ENCODE measurements around the gene SPAG4.

SPAG4 gene

GRCh38 chr20:35644806-35645205 lies 29.2 kb downstream of the SPAG4 start:
- no peaks in the 10 kb centered on the region for H3K4me1 ChIP-seq (ENCODE audit: control insufficient read depth, insufficient read depth, low read length)
- peaks cover 0 to 4% of the 10 kb centered on the region in 2 experiments; a peak in 2 of 3 replicates for H3K36me3 ChIP-seq (ENCODE audit: control insufficient read depth in 2 of 2, insufficient read depth in 1 of 2, low read length in 2 of 2)
- TF ChIP-seq BCL6B (tag by site-specific recombination; IDR thresholded peaks at IDR 0.05): no peak
- TF ChIP-seq SP3 (tag by site-specific recombination; IDR thresholded peaks at IDR 0.05): no peak
- no peak for TF ChIP-seq ELK4 (IDR thresholded peaks at IDR 0.05; ENCODE audit: borderline replicate concordance, low read depth, low read length)
- TF ChIP-seq RBAK (tag by site-specific recombination; IDR thresholded peaks at IDR 0.05): no peak
- no peak for TF ChIP-seq ZNF350 (tag by site-specific recombination; IDR thresholded peaks at IDR 0.05)
- no peak for TF ChIP-seq INSM2 (tag by site-specific recombination; IDR thresholded peaks at IDR 0.05)
- no peak for TF ChIP-seq ZBTB48 (tag by site-specific recombination; IDR thresholded peaks at IDR 0.05)
- TF ChIP-seq REPIN1 (tag by site-specific recombination; IDR thresholded peaks at IDR 0.05; ENCODE audit: low read depth): no peak
- TF ChIP-seq ZBTB8A (tag by site-specific recombination; IDR thresholded peaks at IDR 0.05): no peak
- TF ChIP-seq ZNF148 (tag by site-specific recombination; IDR thresholded peaks at IDR 0.05; ENCODE audit: borderline replicate concordance): no peak
- TF ChIP-seq KLF7 (tag by site-specific recombination; IDR thresholded peaks at IDR 0.05; ENCODE audit: borderline replicate concordance): no peak
- H3K27ac ChIP-seq (ENCODE audit: extremely low read depth, low read depth, low read length): no peak overlapping the region
- ChIA-PET CTCF (no interaction called here), POLR2A (no interaction called here)
- no peaks in the 10 kb centered on the region for H3K9me3 ChIP-seq (ENCODE audit: control insufficient read depth, insufficient read depth, low read depth, low read length)
- H3K4me3 ChIP-seq (ENCODE audit: low read depth, low read length): no peak overlapping the region

- H3K9me3 ChIP-seq (ENCODE audit: control insufficient read depth, insufficient read depth, low read depth, low read length): no peaks in the 10 kb centered on the region
- H3K4me3 ChIP-seq (ENCODE audit: low read depth, low read length): no peak overlapping the region
- ChIA-PET POLR2A (no interaction called here), CTCF (interaction anchor here (0.5 to 1.2 kb wide), 2 partner anchors 37 to 491 kb away, joined by 4 read pairs; no protein-coding TSS in a partner anchor)
- H3K36me3 ChIP-seq (ENCODE audit: control insufficient read depth in 2 of 2, insufficient read depth in 1 of 2, low read length in 2 of 2): peaks cover 0 to 28% of the 10 kb centered on the region in 2 experiments; a peak in 2 of 3 replicates
- TF ChIP-seq PRDM6 (tag by site-specific recombination; IDR thresholded peaks at IDR 0.05): peak; percentile 28; the same call in 1 of the 2 replicates
- no peak for TF ChIP-seq ZNF398 (tag by site-specific recombination; IDR thresholded peaks at IDR 0.05)
- 0 out of 2 replicates have a peak, but pooled peaks cover 3% of the 10 kb centered on the region for H3K4me1 ChIP-seq (ENCODE audit: control insufficient read depth, insufficient read depth, low read length)
- no peak overlapping the region for H3K27ac ChIP-seq (ENCODE audit: extremely low read depth, low read depth, low read length)
These were observed 33.2 kb downstream of the SPAG4 start for GRCh38 chr20:35648836-35649235.
